ENCODE results near the gene NRBP1. TPM values are rescaled to one million over a fixed set of nuclear protein-coding genes. Genes with fewer than 3 reads are reported as not detected.

Gene NRBP1
- total and polyA plus RNA-seq, 2 of the 8 experiments (the other 6 are each of a cell fraction or from before 2014, with no cell fraction given), result 115 to 145 TPM

DNA sequence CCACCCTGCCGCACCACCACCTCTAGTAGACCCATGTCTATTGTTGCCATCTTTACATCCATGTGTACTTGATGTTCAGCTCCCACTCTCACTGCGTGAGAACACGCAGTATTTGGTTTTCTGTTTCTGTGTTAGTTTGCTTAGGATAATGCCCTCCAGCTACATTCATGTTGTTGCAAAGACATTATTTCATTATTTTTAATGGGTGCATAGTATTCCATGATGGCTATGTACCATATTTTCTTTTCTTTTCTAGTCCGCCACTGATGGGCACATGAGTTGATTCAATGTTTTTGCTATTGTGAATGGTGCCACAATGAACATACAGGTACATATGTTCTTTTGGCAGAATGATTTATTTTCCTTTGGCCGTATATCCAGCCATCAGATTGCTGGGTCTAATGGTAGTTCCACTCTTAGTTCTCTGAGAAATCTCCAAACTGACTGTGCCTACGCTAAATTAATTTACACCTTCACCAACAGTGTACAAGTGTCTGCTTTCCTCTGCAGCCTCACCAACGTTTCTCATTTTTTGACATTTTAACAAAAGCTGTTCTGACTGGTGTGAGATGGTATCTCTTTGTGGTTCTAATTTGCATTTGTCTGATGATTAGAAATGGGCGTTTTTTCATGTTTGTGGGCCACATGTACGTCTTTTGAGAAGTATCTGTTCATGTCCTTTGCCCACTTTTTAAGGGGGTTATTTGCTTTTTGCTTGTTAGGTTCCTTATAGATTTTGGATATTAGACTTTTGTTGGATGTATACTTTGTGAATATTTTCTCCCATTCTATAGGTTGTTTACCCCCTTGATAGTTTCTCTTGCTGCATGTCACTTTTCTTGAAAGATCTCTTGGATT, 37.4 kb upstream of the NRBP1 start (continued):
- TF ChIP-seq NANOG (IDR thresholded peaks at IDR 0.05; ENCODE audit: insufficient read depth, low read depth, low read length, poor library complexity, severe bottlenecking) (no peak), CTCF (IDR thresholded peaks at IDR 0.05; ENCODE audit: control extremely low read depth in 1 of 3, insufficient read depth in 1 of 3, low read depth in 1 of 3, low read length in 3 of 3) (no peak), EGR1 (IDR thresholded peaks at IDR 0.05; ENCODE audit: borderline replicate concordance, low read depth, low read length) (no peak), POLR2A (IDR thresholded peaks at IDR 0.05; ENCODE audit: control extremely low read depth in 1 of 2, low read depth in 2 of 2, low read length in 2 of 2) (no peak), SRF (IDR thresholded peaks at IDR 0.05; ENCODE audit: low read depth, low read length) (no peak), ATF3 (IDR thresholded peaks at IDR 0.05; ENCODE audit: insufficient read depth, low read depth, low read length) (no peak)

Data from H1 (cell line).